Measurements from ENCODE around the gene TBX2.
"Not testable (repeated sequence)": the region's sequence is repeated elsewhere in the genome, so short reads cannot be mapped to it uniquely, and the experiment has no call there.

TBX2 gene

DNA sequence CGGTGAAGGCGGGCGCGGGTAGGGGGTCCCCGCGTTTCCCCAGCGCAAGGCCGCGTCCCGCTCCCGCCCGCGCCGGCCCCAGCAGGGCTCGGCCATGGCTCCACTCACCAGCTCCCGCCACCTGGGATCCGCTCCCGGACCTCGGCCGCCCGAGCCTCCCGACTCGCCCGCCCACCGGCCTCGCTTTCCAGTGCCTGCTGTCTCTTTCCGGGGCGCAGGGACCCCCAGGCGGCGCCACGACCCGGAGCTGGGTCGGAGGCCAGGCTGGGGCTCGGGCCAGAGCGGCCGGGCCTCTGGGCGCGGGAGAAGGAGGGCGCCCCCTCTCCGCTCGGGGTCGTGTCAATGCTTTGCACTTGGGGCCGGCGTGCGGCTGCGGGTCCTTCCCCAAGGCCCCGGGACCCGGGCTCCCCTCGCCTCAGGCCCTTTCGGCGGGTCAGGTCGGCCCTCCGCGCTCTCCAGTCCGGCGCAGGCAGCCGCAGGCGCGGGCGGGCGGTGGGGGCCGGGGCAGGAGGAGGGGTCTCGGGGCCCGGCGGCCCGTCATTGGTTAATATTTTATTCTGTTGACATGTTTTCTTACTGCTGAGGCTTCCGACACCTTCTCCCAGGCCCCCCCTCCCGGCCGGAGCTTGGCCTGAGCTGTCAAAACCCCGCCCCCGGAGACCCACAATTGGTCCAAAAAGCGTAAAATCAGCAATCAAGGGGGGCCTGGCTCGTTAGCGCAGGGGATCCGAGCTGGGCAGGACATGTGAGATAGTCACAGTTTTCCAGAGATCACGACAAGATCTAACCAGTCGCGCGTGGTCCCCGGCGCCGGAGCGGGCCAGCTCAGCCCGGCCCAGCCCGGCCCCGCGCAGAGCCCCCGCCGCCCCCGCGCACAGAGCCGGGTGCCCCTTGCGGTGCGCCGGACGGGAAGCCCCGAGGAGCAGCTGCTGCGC is at the start of gene TBX2:
Gene TBX2 (plus strand): TSS at position 713 of the 935 bp plus-strand sequence. CDS start 334 bp downstream, outside the sequence.
- DNase-seq: peak; percentile 68 to 87

DNA sequence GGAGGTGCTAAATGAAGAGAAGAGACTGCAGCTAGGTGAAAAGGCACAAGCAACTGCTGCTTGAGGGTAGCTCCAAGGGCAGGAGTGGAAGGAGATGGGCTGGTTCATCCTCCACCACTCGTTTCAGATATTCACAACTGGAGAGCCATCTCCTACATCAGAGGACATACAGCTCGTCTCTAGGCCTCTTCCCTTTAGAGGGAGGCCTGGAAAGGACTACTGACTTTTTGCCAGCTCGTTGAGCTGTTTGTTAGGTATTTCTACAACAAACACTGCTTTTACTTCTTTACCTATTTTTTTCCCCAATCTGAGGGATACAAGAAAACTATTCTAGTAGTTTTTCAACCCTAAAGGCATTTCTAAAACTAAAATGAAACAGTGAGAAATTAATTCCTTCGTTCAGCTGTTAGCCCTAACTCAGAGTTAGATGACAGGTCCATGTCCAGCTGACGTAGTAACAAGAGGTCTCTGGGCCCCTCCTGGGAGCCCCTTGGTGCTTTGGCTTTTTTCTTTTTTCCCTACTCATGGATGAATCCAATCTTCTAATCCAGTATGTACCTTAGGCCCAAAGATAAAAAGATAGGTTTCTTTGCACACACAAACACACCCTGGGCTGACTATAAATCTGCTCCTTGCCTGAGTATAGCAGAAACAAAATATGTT is 47.8 kb upstream of the TBX2 start:
- DNase-seq: no peak

DNA sequence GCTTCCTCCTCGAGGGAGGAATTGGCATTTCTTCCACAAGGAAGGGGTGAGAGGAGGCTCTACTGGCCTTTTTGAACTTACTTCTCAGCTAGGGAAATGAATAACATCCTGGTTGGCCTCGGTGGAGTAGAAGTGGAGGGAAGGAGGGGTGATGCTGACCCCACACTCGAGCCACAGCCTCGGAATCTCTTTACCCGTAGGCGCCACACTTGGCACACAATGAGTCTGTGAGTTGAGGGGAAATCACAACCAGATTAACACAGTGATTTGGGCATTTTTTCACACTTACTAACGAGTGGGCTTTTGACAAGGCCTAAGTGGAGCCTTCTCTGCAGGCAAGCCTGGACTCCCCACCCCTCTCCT is 47.3 kb upstream of the TBX2 start:
- DNase-seq: no peak

DNA sequence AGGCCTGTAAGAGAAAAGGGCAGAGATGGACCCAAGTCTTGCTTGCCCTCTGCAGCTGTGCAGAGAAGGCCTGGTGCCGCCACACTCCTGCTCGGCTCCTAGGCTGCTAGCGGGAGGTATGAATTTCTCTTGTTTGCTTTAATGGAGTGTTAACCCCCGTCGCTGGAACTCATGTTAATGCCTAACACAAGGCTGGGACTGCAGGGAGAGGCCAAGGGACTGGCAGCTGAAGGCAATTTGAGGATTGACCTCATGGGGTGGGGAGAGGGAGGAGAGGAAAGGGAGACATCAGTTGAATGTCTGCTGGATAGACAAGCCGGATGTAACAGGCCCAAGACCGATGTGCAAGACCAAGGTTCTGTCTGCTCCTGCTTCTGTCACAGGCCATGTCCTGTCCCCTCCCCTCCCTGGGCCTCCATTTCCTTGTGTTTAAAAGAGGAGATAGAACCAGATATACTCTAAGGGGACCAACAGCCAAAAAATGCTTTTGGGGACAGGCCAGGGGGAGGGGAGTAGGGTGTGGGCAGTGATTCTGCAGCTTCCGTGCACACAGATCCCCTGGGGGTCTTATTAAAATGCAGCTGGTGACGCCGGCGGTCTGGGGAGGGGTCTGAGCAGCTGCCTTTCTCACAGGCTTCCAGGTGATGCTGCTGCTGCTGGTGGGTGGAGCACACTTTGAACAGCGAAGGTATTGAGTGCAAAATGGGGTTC is 46.7 kb upstream of the TBX2 start:
- DNase-seq: no peak

DNA sequence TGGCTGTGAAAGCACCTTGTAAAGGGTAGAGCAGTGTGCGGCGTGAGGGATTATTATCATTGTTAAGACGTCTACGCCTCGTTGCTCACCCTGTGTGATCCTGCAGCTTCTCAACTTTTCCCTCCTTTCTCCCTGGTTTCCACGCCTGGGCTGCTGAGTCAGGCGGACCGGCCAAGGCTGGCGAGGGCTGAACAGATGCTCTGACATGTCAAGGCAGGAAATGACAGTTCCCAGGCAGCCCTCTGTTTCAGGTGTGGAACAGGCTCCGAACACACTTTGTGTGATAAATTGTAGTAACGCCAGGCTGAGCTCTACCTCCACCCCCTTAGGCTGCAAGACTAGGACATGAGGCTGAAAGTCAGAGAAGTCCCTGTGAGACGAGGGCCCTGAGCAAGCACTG is 46.0 kb upstream of the TBX2 start:
- DNase-seq: no peak

DNA sequence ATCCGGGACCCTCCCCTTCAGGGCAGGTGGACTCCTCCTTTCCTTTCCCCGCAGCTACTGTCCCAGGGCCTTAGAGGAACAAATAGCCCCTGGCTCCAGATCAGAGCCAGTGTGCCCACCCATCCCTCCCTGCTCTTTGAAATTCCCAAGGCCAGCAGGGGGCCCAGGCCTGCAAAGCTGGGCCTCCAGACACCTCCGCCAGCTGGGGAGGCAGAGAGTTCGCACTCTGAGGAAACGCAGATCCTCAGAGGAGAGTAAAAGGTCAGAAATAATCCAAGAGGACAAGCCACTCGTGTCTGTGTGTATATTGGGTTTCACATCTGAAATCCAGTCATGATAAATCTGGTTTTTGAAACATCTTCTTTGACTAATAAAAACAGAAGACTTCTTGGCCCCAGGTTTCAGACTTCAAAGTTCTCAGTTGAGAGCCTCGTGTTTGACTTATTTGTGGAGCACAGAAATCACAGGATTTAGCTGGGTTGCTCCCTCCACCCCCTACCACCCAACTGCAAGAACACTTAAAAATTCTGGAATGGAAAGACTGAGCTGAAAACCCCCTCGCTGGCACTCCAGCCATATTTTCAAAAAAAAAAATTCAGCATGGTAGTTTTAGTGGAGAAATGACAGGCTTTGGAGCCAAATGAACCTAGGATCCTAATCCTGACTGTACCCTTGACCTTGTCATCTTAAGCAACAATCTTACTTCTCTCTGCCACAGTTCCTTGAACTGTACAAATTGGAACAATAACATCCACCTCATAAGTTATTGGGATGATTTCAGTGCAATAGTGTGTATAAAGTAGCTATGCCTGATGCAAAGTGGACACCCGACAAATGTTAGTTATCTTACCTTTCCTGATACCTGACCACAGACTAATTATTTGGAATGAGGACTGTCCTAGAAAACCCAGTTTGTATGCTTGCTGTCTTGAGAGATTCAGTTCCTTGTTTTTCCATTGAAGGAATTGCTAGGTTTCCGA is 44.5 kb upstream of the TBX2 start:
- DNase-seq: no peak

DNA sequence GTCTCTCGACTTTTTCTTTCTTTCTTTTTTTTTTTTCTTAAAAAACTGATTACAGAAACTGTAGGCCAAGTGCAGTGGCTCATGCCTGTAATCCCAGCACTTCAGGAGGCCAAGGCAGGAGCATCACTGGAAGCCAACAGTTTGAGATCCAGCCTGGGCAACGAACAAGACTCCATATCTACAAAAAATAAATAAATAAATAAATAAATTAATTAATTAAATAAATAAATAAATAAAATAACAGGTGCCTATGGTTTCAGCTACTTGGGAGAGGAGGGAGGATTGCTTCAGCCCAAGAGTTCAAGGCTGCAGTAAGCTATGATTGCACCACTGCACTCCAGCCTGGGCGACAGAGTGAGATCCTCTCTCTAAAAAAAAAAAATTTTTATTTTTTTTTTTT is 42.6 kb upstream of the TBX2 start:
- not testable (repeated sequence) for DNase-seq

DNA sequence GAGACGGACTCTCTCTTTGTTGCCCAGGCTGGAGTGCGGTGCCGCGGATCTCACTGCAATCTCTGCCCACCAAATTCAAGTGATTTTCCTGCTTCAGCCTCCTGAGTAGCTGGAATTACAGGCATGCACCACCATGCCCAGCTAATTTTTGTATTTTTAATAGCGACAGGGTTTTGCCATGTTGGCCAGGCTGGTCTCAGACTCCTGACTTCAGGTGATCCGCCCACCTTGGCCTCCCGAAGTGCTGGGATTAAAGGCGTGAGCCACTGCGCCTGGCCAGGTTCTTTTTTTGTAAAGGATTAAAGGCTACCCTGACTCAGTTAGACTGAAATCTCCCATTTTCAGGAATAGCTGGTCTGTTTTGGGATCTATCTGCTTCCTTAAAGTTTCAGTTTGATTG is 40.1 kb upstream of the TBX2 start:
- not testable (repeated sequence) for DNase-seq

DNA sequence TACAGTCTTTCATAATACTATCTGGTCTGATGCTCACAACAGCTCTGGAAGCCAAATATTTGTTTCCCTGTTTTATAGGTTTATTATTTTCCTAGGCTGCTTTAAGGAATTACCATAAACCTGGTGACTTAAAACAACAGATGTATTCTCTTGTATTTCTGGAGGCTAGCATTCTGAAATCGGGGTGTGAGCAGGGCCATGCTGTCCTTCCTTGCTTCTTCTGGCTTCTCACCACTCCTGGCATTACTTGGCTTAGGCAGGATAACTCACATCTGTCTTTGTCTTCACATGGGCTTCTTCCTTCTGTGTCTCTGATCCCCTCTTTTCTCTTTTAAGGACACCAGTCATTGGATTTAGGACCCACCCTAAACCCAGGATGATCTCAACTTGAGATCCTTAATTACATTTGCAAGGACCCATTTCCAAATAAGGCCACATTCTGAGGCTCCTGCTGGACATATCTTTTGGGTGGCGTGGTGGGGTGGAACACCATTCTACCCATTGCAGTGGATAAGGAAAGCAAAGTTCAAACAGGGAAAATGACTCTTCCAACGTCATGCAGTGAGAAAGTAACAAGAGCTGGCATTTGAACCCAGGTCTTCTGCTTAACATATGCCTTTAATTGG is 39.2 kb upstream of the TBX2 start:
- DNase-seq: no peak

DNA sequence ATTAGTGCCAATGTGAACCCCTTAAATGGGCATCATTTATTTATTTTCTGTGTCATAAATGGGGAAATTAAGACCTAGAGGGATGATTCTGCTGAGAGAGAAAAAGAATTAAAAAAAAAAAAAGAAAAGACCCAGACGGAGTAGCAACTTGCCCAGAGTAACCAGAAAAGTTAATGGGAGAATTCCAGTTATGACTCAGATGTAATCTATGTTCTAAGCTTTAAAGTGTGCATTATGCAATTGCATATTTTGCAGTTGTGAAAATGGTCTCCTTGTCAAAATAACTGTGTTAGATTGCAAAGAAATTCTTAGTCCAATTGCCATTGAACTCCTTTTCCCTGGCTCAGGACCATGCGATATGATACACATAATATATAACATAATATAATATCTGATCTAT is 38.6 kb upstream of the TBX2 start:
- DNase-seq: no peak

DNA sequence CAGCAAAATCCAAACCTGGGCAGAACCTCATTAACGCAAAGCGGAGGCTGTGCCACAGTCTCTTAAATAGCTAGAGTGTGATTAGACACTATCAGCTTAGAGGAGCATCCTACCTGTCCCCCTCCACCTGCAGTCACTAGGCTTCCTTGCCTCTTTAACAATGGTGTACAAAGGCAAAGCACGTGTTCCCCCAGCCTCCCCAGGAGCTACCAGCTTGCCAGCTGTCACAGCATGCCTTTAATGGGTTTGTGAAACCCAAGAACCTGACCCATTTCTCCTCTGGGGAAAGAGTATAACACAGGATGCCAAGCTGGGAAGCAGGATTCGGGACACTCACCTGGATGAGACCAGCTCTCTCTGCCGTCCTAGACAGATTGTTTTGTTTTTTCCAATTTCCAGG is 37.2 kb upstream of the TBX2 start:
- no peak for DNase-seq

DNA sequence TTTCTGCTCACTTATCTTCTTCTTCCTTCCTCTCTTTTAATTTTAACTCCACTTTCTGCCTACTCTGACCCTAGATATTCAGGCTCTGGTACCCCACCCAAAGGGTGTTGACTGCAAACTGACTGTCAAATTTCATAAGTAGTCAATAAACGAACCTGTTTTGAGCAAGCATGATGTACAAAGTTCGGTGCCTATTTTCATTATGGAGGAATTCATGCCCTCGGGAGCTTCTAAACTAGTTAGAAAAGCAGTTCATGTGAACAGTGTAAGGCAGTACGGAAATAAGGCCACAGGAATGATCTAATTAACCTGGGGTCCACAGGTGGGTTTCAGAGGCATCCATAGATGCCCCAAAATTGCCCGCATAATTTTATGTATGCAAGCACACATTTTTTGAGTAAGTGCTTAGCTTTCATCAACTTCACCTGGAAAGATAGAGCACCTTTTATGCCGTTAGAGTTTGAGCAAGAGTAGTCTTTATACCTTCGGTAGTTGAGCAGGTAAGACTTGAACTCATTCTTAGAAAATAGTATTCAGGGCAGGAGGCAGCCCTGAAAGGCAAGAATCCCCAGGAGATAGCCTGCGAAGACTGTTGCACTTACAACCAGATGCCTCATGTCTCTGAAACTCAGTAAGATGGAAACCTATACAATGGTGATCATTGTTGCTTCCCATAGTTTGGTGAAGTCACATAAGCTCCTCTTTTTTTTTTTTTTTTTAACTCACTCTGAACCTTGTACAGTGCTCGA is 36.6 kb upstream of the TBX2 start:
- DNase-seq: no peak

DNA sequence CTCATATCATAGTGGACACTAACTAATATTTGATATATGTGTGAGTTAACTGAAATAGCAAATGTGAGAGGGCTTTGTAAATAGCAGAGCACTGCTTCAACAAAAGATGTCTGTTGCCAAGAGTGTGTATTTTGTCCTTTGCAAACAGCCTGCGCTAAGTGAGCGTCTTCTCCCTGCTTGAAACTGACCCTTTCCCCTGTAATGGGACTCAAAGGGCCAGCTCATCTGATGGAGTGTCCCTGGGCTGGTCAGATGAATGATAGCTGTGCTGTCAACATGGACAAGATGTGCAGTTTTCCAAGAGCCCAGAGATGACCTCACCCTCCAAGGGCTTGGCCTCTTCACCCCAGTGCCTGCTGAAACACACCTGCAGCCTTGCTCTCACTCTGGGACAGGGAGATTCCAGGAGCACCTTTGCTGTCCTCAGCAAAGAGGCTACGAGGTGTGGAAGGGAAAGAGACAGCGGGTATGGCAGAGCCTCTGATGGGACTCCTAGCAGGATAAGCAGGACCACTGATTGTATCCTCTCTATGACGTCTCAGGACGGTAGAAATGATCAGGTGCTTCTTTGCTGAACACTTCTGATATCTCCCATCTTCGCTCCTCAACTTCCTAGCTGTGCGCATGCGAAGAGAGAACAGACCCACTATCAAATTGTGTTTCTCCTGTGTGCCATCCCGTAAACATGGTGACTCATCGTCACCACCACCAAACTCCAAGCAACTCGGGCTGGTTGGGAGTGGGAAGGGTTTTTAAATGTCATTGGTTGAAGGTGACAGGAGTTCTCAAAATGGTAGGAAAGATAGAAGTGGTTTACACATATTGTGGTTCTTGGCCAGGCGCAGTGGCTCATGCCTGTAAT is 35.8 kb upstream of the TBX2 start:
- DNase-seq: no peak

DNA sequence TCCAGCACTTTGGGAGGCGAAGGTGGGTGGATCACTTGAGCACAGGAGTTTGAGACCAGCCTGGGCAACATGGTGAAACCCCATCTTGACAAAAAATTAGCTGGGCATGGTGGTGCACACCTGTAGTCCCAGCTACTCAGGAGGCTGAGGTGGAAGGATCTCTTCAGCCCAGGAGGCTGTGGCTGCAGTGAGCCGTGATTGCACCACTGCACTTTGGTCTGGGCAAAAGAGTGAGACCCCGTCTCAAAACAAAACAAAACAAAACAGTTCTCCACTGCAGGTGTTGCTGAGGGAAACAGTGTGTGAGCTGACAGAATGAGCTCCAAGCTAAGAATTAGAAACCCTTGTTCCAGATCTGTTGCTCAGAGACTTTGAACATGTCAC is 35.2 kb upstream of the TBX2 start:
- DNase-seq: no peak

DNA sequence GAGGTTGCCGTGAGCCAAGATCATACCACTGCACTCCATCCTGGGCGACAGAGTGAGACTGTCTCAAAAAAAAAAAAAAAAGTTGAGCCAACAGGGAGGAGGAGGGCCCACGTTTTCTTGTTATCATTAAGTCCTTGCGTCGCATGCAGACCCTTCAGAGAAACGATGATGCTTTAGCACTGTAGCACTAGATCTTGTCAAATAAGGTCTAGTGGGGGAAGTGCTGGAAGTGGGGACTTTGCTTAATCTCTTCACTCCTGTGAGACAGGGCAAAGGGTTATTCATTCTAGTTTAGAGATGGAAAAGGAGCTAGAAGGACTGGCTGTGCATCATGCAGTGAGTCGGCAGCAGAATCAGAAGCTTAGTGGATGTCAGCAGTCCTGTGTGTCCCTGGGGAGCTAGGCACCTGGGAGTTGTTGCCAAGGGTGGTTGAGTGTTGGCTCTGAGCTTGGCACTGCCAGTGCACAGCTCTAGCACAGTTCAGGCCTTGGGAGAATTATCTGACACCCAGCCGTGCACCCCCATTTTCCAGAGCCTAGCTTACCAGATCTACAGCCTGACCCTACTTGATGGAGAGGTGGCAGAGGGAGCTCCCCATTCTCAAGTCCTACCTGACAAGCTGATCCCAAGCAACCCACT is 33.4 kb upstream of the TBX2 start:
- no peak for DNase-seq

DNA sequence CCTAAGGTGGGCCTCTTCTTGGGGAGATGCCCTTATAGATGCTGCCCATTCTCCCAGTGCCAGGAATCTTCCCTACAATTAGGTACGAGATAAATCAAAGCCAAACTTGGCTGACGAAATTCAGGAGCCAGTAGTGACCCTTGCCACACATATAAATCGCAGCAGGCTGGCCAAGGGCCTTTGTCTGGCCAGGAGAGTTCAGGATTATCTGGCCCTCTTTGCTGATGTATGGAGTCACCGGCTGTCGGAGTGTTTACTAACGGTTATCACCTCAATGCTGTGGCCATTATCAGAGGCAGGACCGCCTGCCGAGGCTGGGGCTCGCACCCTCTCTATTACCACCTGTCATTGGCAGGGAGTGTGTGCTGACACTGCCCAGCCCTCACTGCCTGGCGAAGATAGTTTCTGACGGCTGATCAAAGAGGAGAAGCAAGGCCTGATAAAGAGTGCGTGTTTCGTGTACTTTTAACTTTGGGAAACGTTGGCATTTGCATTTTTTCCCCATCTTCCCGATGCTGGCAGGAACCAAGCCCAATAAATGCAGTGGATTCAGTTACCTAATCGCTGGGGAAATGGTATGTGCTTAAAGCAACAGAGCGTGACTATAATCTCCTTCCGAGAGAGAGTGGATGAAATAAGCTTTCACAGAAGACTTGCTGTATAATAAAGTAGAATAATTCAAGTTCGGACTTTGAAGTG is 32.8 kb upstream of the TBX2 start:
- no peak for DNase-seq

DNA sequence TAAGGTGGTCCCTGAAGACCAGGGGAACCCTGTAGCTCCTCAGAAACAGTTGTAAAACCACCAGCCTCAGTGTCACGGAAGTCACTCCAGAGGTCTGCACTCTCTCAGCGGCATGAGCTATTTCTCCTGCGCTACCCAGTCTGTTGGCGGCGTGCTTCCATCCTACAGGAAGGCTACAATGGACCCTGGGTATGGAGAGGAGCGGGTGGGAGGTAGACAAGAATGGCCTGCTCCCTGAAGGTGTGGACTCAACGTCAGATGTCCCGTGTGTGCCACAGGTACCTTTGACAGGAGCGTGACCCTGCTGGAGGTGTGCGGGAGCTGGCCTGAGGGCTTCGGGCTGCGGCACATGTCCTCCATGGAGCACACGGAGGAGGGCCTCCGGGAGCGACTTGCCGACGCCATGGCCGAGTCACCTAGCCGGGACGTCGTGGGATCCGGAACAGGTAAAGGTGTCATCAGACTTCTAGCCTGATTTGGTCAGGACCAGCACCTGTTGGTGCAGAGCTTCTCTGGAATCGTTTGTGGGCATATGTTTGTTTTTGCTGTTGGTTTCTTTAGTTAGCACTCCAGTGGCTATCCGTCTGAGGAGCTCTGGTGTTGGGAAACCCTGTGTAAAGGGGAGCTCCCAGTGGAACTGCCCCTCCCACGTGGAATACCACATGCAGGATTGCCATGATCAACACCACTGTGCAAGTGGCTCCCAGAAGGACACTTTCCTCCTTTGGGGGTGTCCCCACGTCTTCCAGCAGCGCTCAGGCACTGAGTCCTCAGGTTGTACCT is 31.4 kb upstream of the TBX2 start:
- DNase-seq: no peak

DNA sequence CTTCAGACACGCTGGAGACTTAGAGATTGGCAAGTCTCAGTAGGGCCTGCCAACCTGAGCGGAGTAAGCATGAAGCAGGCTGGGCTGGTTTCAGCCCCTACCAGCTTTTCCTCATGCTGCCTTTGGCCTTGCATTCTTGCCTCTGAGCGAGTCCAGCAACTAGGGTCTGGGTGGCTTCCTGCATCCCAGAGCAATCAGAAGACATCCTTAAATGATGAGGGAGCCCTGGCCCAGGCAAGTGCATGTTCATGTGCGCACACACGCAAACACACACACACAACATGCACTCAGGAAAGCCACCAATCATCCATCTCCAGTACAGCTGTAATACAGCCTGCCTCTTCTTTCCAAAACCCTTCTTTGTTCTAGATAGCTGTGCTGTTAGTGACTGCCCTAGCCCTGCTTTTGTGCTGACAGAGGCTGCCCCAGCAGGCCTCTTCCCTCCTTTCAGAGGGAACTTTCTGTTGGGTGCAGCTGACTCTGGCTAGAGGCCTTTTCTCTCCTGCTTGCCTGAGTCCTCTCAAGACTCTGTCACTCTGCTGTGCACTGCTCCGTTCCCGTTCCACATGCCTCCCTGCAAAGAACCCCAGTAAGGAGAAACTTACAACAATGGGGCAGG is 30.7 kb upstream of the TBX2 start:
- no peak for DNase-seq

Data from NCI-H446 (cell line).